Karpas-422 (cell line): ENCODE results near the gene SCARB1. TPM values are rescaled to one million over a fixed set of nuclear protein-coding genes. Genes with fewer than 3 reads are reported as not detected.

Source experiments
- DNase-seq: peaks from one replicate; pipeline ENCODE4 v3.0.0-alpha.2; 2015
- H2AFZ ChIP-seq: fragments of 200-600 bp; sonication (generic); 2 replicates; pipeline ENCODE4 v1.6.1; 2014; ENCODE audit warnings: antibody characterized with exemption, low read length, mixed read lengths
- H3K27ac ChIP-seq: fragments of 200-600 bp; sonication (generic); 2 replicates; pipeline ENCODE4 v1.5.1; 2014; ENCODE audit warnings: mild to moderate bottlenecking, low read length, moderate library complexity
- H3K27me3 ChIP-seq: fragments of 200-600 bp; sonication (generic); 2 replicates; pipeline ENCODE4 v1.6.1; 2014; ENCODE audit warnings: low read length, mixed read lengths
- H3K36me3 ChIP-seq: fragments of 200-600 bp; sonication (generic); 2 replicates; pipeline ENCODE4 v1.6.1; 2014; ENCODE audit warnings: low read length, mixed read lengths; ENCODE audit not compliant: insufficient read depth
- H3K4me1 ChIP-seq: fragments of 200-600 bp; sonication (generic); 2 replicates; pipeline ENCODE4 v1.6.1; 2014; ENCODE audit warnings: mild to moderate bottlenecking, low read length, mixed read lengths
- H3K4me2 ChIP-seq: fragments of 200-600 bp; sonication (generic); 2 replicates; pipeline ENCODE4 v1.6.1; 2014; ENCODE audit warnings: low read length, low read depth, mild to moderate bottlenecking; ENCODE audit not compliant: poor library complexity, severe bottlenecking
- H3K4me3 ChIP-seq: fragments of 200-600 bp; sonication (generic); 2 replicates; pipeline ENCODE4 v1.5.1; 2014; ENCODE audit warnings: mild to moderate bottlenecking, antibody characterized with exemption, low read length, mixed read lengths
- H3K79me2 ChIP-seq: fragments of 200-600 bp; sonication (generic); 2 replicates; pipeline ENCODE4 v1.6.1; 2014; ENCODE audit warnings: mild to moderate bottlenecking, low read length, mixed read lengths
- H3K9ac ChIP-seq: fragments of 200-600 bp; sonication (generic); 2 replicates; pipeline ENCODE4 v1.6.0; 2014; ENCODE audit warnings: low read length
- H3K9me2 ChIP-seq: fragments of 200-600 bp; sonication (generic), shearing (Covaris generic); replicated peaks from 2 replicates; pipeline ENCODE4 v1.6.0; 2014; ENCODE audit warnings: mild to moderate bottlenecking, low read length, moderate library complexity; ENCODE audit not compliant: insufficient read depth
- H3K9me3 ChIP-seq: fragments of 300-700, 200-600 bp; sonication (generic); 2 replicates; pipeline ENCODE4 v1.6.1; 2014; ENCODE audit warnings: low read length, mixed read lengths
- H4K20me1 ChIP-seq: fragments of 200-600 bp; sonication (generic); 2 replicates; pipeline ENCODE4 v1.6.1; 2014; ENCODE audit warnings: mild to moderate bottlenecking, antibody characterized with exemption, low read length, low read depth; ENCODE audit not compliant: insufficient read depth
- total RNA-seq: library from RNA; depleted of rRNA; stranded (reverse); fragments of >200 nt; shearing (Covaris generic); gene quantifications from 2 replicates; pipeline ENCODE4 v1.2.3, GENCODE V29; 2014; ENCODE audit warnings: low replicate concordance

Gene SCARB1
- total RNA-seq, 1 experiment from 2014 or later = 91.7 TPM

GRCh38 chr12:124812356-124812755 is 51.3 kb downstream of the SCARB1 start:
- H3K4me2 ChIP-seq = no peak overlapping the region
- no peaks in the 10 kb centered on the region for H3K27me3 ChIP-seq
- no peak overlapping the region for H2AFZ ChIP-seq
- no peak overlapping the region for H3K27ac ChIP-seq
- H3K4me3 ChIP-seq = no peak overlapping the region
- no peak for DNase-seq
- no peaks in the 10 kb centered on the region for H3K9me2 ChIP-seq
- no peaks in the 10 kb centered on the region for H3K4me1 ChIP-seq
- H3K36me3 ChIP-seq = peaks cover 43% of the 10 kb centered on the region
- H3K9ac ChIP-seq = no peak overlapping the region
- peaks cover 1% of the 10 kb centered on the region; the same call in 1 of the 2 replicates for H4K20me1 ChIP-seq
- H3K9me3 ChIP-seq = no peaks in the 10 kb centered on the region
- H3K79me2 ChIP-seq = peaks cover 4% of the 10 kb centered on the region

GRCh38 chr12:124811633-124812032 is 52.0 kb downstream of the SCARB1 start:
- H3K79me2 ChIP-seq = peaks cover 4% of the 10 kb centered on the region
- no peaks in the 10 kb centered on the region for H3K4me1 ChIP-seq
- peaks cover 43% of the 10 kb centered on the region for H3K36me3 ChIP-seq
- no peak overlapping the region for H3K9ac ChIP-seq
- H3K9me2 ChIP-seq = no peaks in the 10 kb centered on the region
- H3K27ac ChIP-seq = no peak overlapping the region
- DNase-seq = no peak
- no peaks in the 10 kb centered on the region for H4K20me1 ChIP-seq
- no peak overlapping the region for H2AFZ ChIP-seq
- H3K27me3 ChIP-seq = no peaks in the 10 kb centered on the region
- no peaks in the 10 kb centered on the region for H3K9me3 ChIP-seq
- no peak overlapping the region for H3K4me2 ChIP-seq
- H3K4me3 ChIP-seq = no peak overlapping the region

GRCh38 chr12:124809878-124810277 is 53.8 kb downstream of the SCARB1 start:
- H3K9me3 ChIP-seq = no peaks in the 10 kb centered on the region
- H3K36me3 ChIP-seq = peaks cover 44% of the 10 kb centered on the region
- H3K4me3 ChIP-seq = no peak overlapping the region
- no peaks in the 10 kb centered on the region for H3K4me1 ChIP-seq
- peaks cover 4% of the 10 kb centered on the region for H3K79me2 ChIP-seq
- H3K9me2 ChIP-seq = no peaks in the 10 kb centered on the region
- H3K9ac ChIP-seq = no peak overlapping the region
- H3K27me3 ChIP-seq = no peaks in the 10 kb centered on the region
- no peak overlapping the region for H2AFZ ChIP-seq
- H4K20me1 ChIP-seq = no peaks in the 10 kb centered on the region
- H3K27ac ChIP-seq = no peak overlapping the region
- no peak for DNase-seq
- no peak overlapping the region for H3K4me2 ChIP-seq

DNA sequence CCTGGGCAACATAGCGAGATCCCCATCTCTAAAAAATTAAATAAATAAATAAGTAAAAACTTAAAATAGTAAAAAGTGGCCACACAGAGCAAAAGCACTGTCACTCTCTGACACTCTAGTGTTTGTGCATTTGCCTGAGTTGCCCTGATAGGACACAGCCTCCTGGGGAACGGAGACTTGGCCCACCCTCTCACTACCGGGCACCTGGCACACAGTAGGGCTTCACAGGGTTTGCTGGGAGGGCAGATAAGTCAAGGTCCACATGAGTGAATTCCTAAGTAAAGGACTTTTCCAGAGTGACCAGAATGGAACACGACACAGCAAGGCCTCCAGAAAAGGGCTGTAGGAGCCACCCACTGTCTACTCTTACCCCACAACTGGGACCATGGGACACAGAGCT is 54.3 kb downstream of the SCARB1 start:
- H3K4me3 ChIP-seq = no peak overlapping the region
- no peak overlapping the region for H3K4me2 ChIP-seq
- H4K20me1 ChIP-seq = no peaks in the 10 kb centered on the region
- no peaks in the 10 kb centered on the region for H3K4me1 ChIP-seq
- no peak for DNase-seq
- H3K36me3 ChIP-seq = peaks cover 46% of the 10 kb centered on the region
- no peaks in the 10 kb centered on the region for H3K9me2 ChIP-seq
- no peaks in the 10 kb centered on the region for H3K9me3 ChIP-seq
- H3K79me2 ChIP-seq = peaks cover 4% of the 10 kb centered on the region
- no peak overlapping the region for H3K9ac ChIP-seq
- H2AFZ ChIP-seq = no peak overlapping the region
- no peaks in the 10 kb centered on the region for H3K27me3 ChIP-seq
- no peak overlapping the region for H3K27ac ChIP-seq

DNA sequence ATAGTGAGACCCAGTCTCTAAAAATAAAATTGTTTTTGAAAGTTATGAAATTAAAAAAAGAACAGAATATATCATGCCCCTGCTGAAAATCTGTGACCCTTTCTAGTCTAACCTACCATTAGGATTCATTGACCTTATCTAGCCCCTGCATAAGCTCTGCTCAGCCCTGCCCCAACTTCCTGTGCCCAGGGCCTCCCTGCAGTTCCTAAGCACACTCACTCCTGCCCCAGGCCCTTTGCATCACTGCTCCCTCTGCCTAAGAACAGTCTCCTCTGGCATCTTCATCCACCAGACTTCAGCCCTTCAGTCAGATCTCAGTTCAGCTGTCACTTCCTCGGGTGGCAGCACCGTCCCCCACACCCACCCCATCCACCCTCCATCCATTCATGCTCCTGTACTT is 55.4 kb downstream of the SCARB1 start:
- Histone ChIP-seq H3K36me3 (peaks cover 39% of the 10 kb centered on the region), H2AFZ (no peak overlapping the region), H3K79me2 (peaks cover 4% of the 10 kb centered on the region), H3K9me2 (no peaks in the 10 kb centered on the region), H3K4me3 (no peak overlapping the region), H3K4me1 (no peaks in the 10 kb centered on the region), H3K9ac (no peak overlapping the region), H3K9me3 (no peaks in the 10 kb centered on the region), H4K20me1 (no peaks in the 10 kb centered on the region), H3K4me2 (no peak overlapping the region), H3K27ac (no peak overlapping the region), H3K27me3 (no peaks in the 10 kb centered on the region)
- no peak for DNase-seq

- no peaks in the 10 kb centered on the region for H3K79me2 ChIP-seq
- H3K9me2 ChIP-seq = no peaks in the 10 kb centered on the region
- H4K20me1 ChIP-seq = no peaks in the 10 kb centered on the region
- no peak overlapping the region for H2AFZ ChIP-seq
- no peaks in the 10 kb centered on the region for H3K4me1 ChIP-seq
- H3K27me3 ChIP-seq = no peaks in the 10 kb centered on the region
- no peak for DNase-seq
- no peaks in the 10 kb centered on the region for H3K9me3 ChIP-seq
- H3K4me3 ChIP-seq = no peak overlapping the region
- no peak overlapping the region for H3K4me2 ChIP-seq
- H3K36me3 ChIP-seq = peaks cover 38% of the 10 kb centered on the region
- no peak overlapping the region for H3K27ac ChIP-seq
- no peak overlapping the region for H3K9ac ChIP-seq
Measured at GRCh38 chr12:124805876-124806668, 57.6 kb downstream of the SCARB1 start.

DNA sequence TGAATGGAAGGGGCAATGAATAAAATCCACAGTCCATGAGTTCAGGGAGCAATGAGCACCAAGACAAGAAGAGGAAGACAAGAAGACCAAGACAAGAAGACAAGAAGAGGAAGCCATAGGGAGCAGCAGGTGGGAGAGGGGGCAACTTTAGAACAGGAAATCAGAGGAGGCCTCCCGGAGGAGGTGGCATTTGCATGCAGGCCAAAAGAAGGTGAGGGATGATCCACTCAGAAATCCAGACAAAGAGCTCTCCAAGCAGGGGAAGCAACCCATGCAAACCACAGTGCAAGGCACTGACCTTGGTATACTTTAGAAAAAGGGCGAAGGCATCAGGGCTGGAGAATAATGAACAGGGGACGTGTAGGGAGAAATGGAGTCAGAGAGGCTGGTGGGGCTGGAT is 58.6 kb downstream of the SCARB1 start:
- H3K36me3 ChIP-seq = peaks cover 35% of the 10 kb centered on the region
- no peaks in the 10 kb centered on the region for H3K9me3 ChIP-seq
- H3K9me2 ChIP-seq = no peaks in the 10 kb centered on the region
- no peak overlapping the region for H3K4me2 ChIP-seq
- no peak for DNase-seq
- no peaks in the 10 kb centered on the region for H3K4me1 ChIP-seq
- H3K79me2 ChIP-seq = no peaks in the 10 kb centered on the region
- no peak overlapping the region for H3K9ac ChIP-seq
- H3K27me3 ChIP-seq = no peaks in the 10 kb centered on the region
- no peak overlapping the region for H3K4me3 ChIP-seq
- H2AFZ ChIP-seq = no peak overlapping the region
- H4K20me1 ChIP-seq = no peaks in the 10 kb centered on the region
- H3K27ac ChIP-seq = no peak overlapping the region

- H3K27ac ChIP-seq = no peak overlapping the region
- H3K4me3 ChIP-seq = no peak overlapping the region
- H3K4me2 ChIP-seq = no peak overlapping the region
- peaks cover 37% of the 10 kb centered on the region for H3K36me3 ChIP-seq
- no peaks in the 10 kb centered on the region for H4K20me1 ChIP-seq
- H2AFZ ChIP-seq = no peak overlapping the region
- H3K27me3 ChIP-seq = no peaks in the 10 kb centered on the region
- no peaks in the 10 kb centered on the region for H3K4me1 ChIP-seq
- H3K79me2 ChIP-seq = no peaks in the 10 kb centered on the region
- no peaks in the 10 kb centered on the region for H3K9me2 ChIP-seq
- no peak overlapping the region for H3K9ac ChIP-seq
- H3K9me3 ChIP-seq = no peaks in the 10 kb centered on the region
- peak; percentile 79 for DNase-seq
Measured at GRCh38 chr12:124804011-124804621, 59.5 kb downstream of the SCARB1 start.
